WTC11 (cell line): ENCODE data around the gene GSG1L. TPM values are rescaled to one million over a fixed set of nuclear protein-coding genes. Genes with fewer than 3 reads are reported as not detected.

ENCODE experiments used
- ATAC-seq: fragments of 200-7000 bp; cut with Tn5 transposase; 2 replicates; pipeline ENCODE4 v1.10.0; 2021; ENCODE audit warnings: mild to moderate bottlenecking, moderate library complexity
- CTCF ChIA-PET: fragments of 300-600 bp; sonication (Branson Sonifier 250); formaldehyde crosslinking; loops from one replicate; lab custom pipeline; 2021; ENCODE audit warnings: antibody characterized with exemption; lab: Charles Lee
- POLR2A ChIA-PET: fragments of 350-600 bp; sonication (Branson Sonifier 250); formaldehyde crosslinking; loops from one replicate; lab custom pipeline; 2021; ENCODE audit warnings: antibody characterized with exemption; lab: Charles Lee
- DNase-seq: peaks from one replicate; pipeline ENCODE4 v3.0.0; 2021; ENCODE audit warnings: low spot score
- H3K27ac Mint-ChIP-seq: 2 replicates; pipeline ENCODE4 v1.8.0; 2021; ENCODE audit warnings: mixed read lengths
- H3K27me3 Mint-ChIP-seq: 2 replicates; pipeline ENCODE4 v1.8.0; 2021; ENCODE audit warnings: low read depth, mild to moderate bottlenecking, moderate library complexity, mixed read lengths
- H3K36me3 Mint-ChIP-seq: 2 replicates; pipeline ENCODE4 v1.8.0; 2021; ENCODE audit warnings: mixed read lengths
- H3K4me1 Mint-ChIP-seq: 2 replicates; pipeline ENCODE4 v1.8.0; 2022; ENCODE audit warnings: mixed read lengths
- H3K4me3 Mint-ChIP-seq: 2 replicates; pipeline ENCODE4 v1.8.0; 2021; ENCODE audit warnings: mild to moderate bottlenecking, moderate library complexity, mixed read lengths
- H3K9me3 Mint-ChIP-seq: 2 replicates; pipeline ENCODE4 v1.8.0; 2021; ENCODE audit warnings: mixed read lengths
- AFF4 ChIP-seq: sonication (generic); formaldehyde crosslinking; IDR thresholded peaks from 2 replicates; pipeline ENCODE4 v1.8.1; 2023; ENCODE audit warnings: mild to moderate bottlenecking, missing genetic modification reagents, borderline replicate concordance
- ARID4B ChIP-seq: sonication (generic); formaldehyde crosslinking; IDR thresholded peaks from 2 replicates; pipeline ENCODE4 v1.8.0; 2023; ENCODE audit warnings: missing genetic modification reagents, mild to moderate bottlenecking, borderline replicate concordance
- CBFB ChIP-seq: sonication (generic); formaldehyde crosslinking; IDR thresholded peaks from 2 replicates; pipeline ENCODE4 v1.8.1; 2022; ENCODE audit warnings: mild to moderate bottlenecking, low read depth, missing genetic modification reagents
- ELF4 ChIP-seq: sonication (generic); formaldehyde crosslinking; IDR thresholded peaks from 2 replicates; pipeline ENCODE4 v1.8.1; 2022; ENCODE audit warnings: low read depth, mild to moderate bottlenecking, moderate library complexity, missing genetic modification reagents
- FOXJ3 ChIP-seq: sonication (generic); formaldehyde crosslinking; IDR thresholded peaks from 2 replicates; pipeline ENCODE4 v1.9.0; 2021; ENCODE audit warnings: missing genetic modification reagents, mild to moderate bottlenecking, borderline replicate concordance
- FOXP1 ChIP-seq: sonication (generic); formaldehyde crosslinking; IDR thresholded peaks from 2 replicates; pipeline ENCODE4 v1.8.0; 2022; ENCODE audit warnings: missing genetic modification reagents, mild to moderate bottlenecking, moderate library complexity, borderline replicate concordance
- HMGXB4 ChIP-seq: sonication (generic); formaldehyde crosslinking; IDR thresholded peaks from 2 replicates; pipeline ENCODE4 v1.8.1; 2023; ENCODE audit warnings: mild to moderate bottlenecking, moderate library complexity, missing genetic modification reagents
- MYBL2 ChIP-seq: sonication (generic); formaldehyde crosslinking; IDR thresholded peaks from 2 replicates; pipeline ENCODE4 v1.8.1; 2023; ENCODE audit warnings: mild to moderate bottlenecking, moderate library complexity, missing genetic modification reagents
- NFE2L1 ChIP-seq: sonication (generic); formaldehyde crosslinking; IDR thresholded peaks from 2 replicates; pipeline ENCODE4 v1.8.1; 2023; ENCODE audit warnings: missing genetic modification reagents
- PRRX2 ChIP-seq: fragments of 250-450 bp; sonication (Bioruptor Pico); IDR thresholded peaks from 2 replicates; pipeline ENCODE4 v1.8.0; 2021; ENCODE audit warnings: mild to moderate bottlenecking
- RORB ChIP-seq: fragments of 250-450 bp; sonication (Bioruptor Pico); IDR thresholded peaks from 2 replicates; pipeline ENCODE4 v1.9.0; 2021; ENCODE audit warnings: mild to moderate bottlenecking
- SMAD4 ChIP-seq: sonication (generic); formaldehyde crosslinking; IDR thresholded peaks from 2 replicates; pipeline ENCODE4 v1.8.0; 2022; ENCODE audit warnings: mild to moderate bottlenecking, missing genetic modification reagents
- TP53 ChIP-seq: sonication (generic); formaldehyde crosslinking; IDR thresholded peaks from 2 replicates; pipeline ENCODE4 v1.8.1; 2023; ENCODE audit warnings: mild to moderate bottlenecking, missing genetic modification reagents
- total RNA-seq: library from RNA; stranded (reverse); gene quantifications from 3 replicates; pipeline ENCODE4 v1.2.3, GENCODE V29; 2021
- TF ChIP-seq, protein P1 (sequence below): sonication (generic); formaldehyde crosslinking; IDR thresholded peaks from 2 replicates; pipeline ENCODE4 v1.8.1; 2022; ENCODE audit warnings: mild to moderate bottlenecking, missing genetic modification reagents, moderate library complexity, borderline replicate concordance
- TF ChIP-seq, protein P2 (sequence below): sonication (generic); formaldehyde crosslinking; IDR thresholded peaks from 2 replicates; pipeline ENCODE4 v1.8.1; 2023; ENCODE audit warnings: mild to moderate bottlenecking, missing genetic modification reagents, moderate library complexity

The GSG1L gene
- total RNA-seq, 1 experiment from 2014 or later = 0.28 TPM

- TF ChIP-seq AFF4 = no peak
- no peak for TF ChIP-seq FOXJ3 (CRISPR knock-in tag)
- TF ChIP-seq TP53 = no peak
- TF ChIP-seq, protein P1, sequence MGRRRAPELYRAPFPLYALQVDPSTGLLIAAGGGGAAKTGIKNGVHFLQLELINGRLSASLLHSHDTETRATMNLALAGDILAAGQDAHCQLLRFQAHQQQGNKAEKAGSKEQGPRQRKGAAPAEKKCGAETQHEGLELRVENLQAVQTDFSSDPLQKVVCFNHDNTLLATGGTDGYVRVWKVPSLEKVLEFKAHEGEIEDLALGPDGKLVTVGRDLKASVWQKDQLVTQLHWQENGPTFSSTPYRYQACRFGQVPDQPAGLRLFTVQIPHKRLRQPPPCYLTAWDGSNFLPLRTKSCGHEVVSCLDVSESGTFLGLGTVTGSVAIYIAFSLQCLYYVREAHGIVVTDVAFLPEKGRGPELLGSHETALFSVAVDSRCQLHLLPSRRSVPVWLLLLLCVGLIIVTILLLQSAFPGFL (CRISPR knock-in tag) = no peak
Observed at GRCh38 chr16:28069971-28070794, 6.7 kb upstream of the GSG1L start (continued).

DNA sequence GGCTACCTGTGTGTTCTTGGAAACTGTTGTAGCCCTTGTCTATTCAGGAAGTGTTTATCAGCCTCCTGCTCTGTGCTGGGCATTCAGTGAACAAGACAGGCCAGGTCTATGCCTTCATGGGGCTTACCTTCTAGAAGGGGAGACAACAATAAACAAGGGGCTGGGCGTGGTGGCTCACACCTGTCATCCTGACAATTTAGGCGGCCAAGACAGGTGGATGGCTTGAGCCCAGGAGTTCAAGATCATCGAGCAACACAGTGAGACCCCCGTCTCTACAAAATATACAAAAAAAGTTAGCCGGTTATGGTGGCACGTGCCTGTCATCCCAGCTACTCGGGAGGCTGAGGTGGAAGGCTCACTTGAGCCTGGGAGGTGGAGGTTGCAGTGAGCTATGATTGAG, 5.5 kb upstream of the GSG1L start:
- Mint-ChIP-seq H3K4me1 (peaks cover 11% of the 10 kb centered on the region; the same call in 1 of the 2 replicates), H3K9me3 (no peaks in the 10 kb centered on the region), H3K27ac (no peak overlapping the region), H3K36me3 (no peaks in the 10 kb centered on the region), H3K4me3 (no peak overlapping the region), H3K27me3 (peaks cover 25% of the 10 kb centered on the region)
- DNase-seq (no peak), ATAC-seq (no peak)
- ChIA-PET POLR2A (no interaction called here), CTCF (interaction anchor here (1.0 to 1.3 kb wide), 4 partner anchors 10 to 176 kb away, joined by 3 to 7 read pairs (median 4); no protein-coding TSS in a partner anchor)
- TF ChIP-seq MYBL2 (no peak), AFF4 (no peak), NFE2L1 (no peak), HMGXB4 (CRISPR knock-in tag) (no peak), FOXP1 (no peak), RORB (CRISPR knock-in tag) (no peak)

- no peak overlapping the region for H3K27ac Mint-ChIP-seq
- CTCF ChIA-PET = interaction anchor here (1.0 to 1.3 kb wide), 3 partner anchors 23 to 370 kb away, joined by 3 to 5 read pairs (median 3); no protein-coding TSS in a partner anchor
- no peaks in the 10 kb centered on the region for H3K9me3 Mint-ChIP-seq
- no peak for DNase-seq
- peaks cover 29% of the 10 kb centered on the region for H3K27me3 Mint-ChIP-seq
- no peak overlapping the region for H3K4me3 Mint-ChIP-seq
- POLR2A ChIA-PET = no interaction called here
- ATAC-seq = no peak
- peaks cover 11% of the 10 kb centered on the region; the same call in 1 of the 2 replicates for H3K4me1 Mint-ChIP-seq
- H3K36me3 Mint-ChIP-seq = no peaks in the 10 kb centered on the region
- TF ChIP-seq PRRX2 (CRISPR knock-in tag) = no peak
- TF ChIP-seq, protein P2, sequence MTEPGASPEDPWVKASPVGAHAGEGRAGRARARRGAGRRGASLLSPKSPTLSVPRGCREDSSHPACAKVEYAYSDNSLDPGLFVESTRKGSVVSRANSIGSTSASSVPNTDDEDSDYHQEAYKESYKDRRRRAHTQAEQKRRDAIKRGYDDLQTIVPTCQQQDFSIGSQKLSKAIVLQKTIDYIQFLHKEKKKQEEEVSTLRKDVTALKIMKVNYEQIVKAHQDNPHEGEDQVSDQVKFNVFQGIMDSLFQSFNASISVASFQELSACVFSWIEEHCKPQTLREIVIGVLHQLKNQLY = no peak
- no peak for TF ChIP-seq CBFB (CRISPR knock-in tag)
- TF ChIP-seq ELF4 = no peak
- no peak for TF ChIP-seq ARID4B (CRISPR knock-in tag)
- no peak for TF ChIP-seq SMAD4 (CRISPR knock-in tag)
Observed at GRCh38 chr16:28067604-28068379, 4.3 kb upstream of the GSG1L start.
